Mucosa of descending colon (tissue), 3 donors: ENCODE data around the gene SLC51A. TPM values are rescaled to one million over a fixed set of nuclear protein-coding genes. Genes with fewer than 3 reads are reported as not detected.
"Not testable (repeated sequence)": the region's sequence is repeated elsewhere in the genome, so short reads cannot be mapped to it uniquely, and the experiment has no call there.

Experiments
- ATAC-seq: fragments of 200-7000 bp; cut with Tn5 transposase; one replicate; pipeline ENCODE4 v1.9.1; 2020; ENCODE audit warnings: mild to moderate bottlenecking, moderate library complexity
- DNase-seq, 3 donors: peaks; one replicate each; pipeline ENCODE4 v3.0.0-alpha.2; 2020
- H3K36me3 ChIP-seq: fragments of 200-600 bp; one replicate; pipeline ENCODE4 v1.8.0; 2021; ENCODE audit warnings: low read depth, mild to moderate bottlenecking
- H3K4me1 ChIP-seq: fragments of 200-600 bp; one replicate; pipeline ENCODE4 v1.8.0; 2021; ENCODE audit warnings: low read depth, mild to moderate bottlenecking
- H3K4me3 ChIP-seq: fragments of 200-600 bp; one replicate; pipeline ENCODE4 v1.8.0; 2021; ENCODE audit warnings: mild to moderate bottlenecking
- H3K9me3 ChIP-seq: fragments of 200-600 bp; one replicate; pipeline ENCODE4 v1.8.0; 2021; ENCODE audit warnings: mild to moderate bottlenecking
- intact Hi-C, 2 donors: fragments of 100-400 bp; cut with DNase I in 1 of 2; cut with micrococcal nuclease in 1 of 2; formaldehyde crosslinking; loops; one replicate each; pipeline versions ENCODE4 v1.11.0 to v1.11.1; 2022; cut with DNase I, micrococcal nuclease
- total RNA-seq, 3 donors: library from RNA; stranded (reverse); fragmentation: NEBNext Ultra II Directional in 2 of 3; extraction: Animal tissue kit (Norgen Biotek cat#: 25700) in 2 of 3; gene quantifications; one replicate each; pipeline versions ENCODE4 v1.2.1 to v1.2.4, GENCODE V29; 2021 to 2023
- TF ChIP-seq, protein P1 (sequence below): fragments of 200-600 bp; IDR thresholded peaks from one replicate; pipeline ENCODE4 v1.8.0; 2022; ENCODE audit warnings: antibody characterized with exemption, mild to moderate bottlenecking
- donor health status: DM: no; HTN: no; CAD: no; lungs with moderate emphysema.
- donor health status: DM: no; HTN: no; CAD: no.
- donor health status: DM: no; HTN: yes; CAD: no.

Gene SLC51A
- total RNA-seq, 3 donors from 2014 or later = 16.4 to 135 (median 22.9) TPM

DNA sequence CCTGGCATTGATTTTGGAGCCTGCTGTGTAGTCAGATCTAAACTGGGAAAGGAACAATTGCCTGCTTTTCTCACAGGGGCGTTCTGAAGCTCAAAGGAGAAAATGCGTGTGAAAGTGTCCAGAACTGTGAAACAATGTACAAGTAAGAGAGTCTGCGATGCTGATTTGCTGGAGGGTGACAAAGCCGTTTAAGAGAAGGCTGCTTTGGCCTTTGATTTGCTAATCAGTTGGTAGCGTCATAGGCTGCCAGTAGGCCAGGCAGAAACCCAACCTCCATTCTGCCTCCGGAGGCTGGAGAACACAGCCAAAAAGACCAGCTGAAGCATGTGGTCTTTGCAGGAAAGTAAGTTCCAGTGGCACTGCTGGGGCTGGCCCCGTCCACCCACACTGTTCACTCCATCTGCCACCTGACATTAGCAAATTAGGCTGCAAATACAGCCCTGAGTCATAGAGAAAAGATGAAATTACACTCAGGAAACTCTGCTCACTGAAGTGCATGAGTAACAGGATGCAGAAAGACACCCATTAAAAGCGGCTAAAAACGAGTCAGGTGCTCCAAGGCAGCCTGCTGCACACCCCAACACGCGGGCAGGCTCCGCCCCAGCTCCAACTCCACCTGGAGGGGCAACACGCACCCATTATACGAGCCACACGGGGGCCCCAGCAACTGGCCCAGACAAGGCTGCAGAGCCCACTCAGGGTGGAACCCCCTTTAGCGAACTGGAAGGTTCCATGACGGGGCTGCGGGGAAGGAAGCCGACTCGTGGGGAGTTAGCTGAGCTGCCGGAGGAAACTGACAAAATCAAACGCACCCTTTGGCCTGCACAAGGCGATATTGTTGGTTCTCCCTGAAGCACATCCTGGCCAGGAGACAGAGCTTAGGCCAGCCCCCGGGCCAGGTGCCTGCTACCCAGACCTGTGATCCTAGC is 36.7 kb upstream of the SLC51A start:
- Histone ChIP-seq H3K4me1 (peaks cover 47% of the 10 kb centered on the region), H3K9me3 (no peaks in the 10 kb centered on the region), H3K4me3 (no peak overlapping the region), H3K36me3 (no peaks in the 10 kb centered on the region)
- TF ChIP-seq, protein P1, sequence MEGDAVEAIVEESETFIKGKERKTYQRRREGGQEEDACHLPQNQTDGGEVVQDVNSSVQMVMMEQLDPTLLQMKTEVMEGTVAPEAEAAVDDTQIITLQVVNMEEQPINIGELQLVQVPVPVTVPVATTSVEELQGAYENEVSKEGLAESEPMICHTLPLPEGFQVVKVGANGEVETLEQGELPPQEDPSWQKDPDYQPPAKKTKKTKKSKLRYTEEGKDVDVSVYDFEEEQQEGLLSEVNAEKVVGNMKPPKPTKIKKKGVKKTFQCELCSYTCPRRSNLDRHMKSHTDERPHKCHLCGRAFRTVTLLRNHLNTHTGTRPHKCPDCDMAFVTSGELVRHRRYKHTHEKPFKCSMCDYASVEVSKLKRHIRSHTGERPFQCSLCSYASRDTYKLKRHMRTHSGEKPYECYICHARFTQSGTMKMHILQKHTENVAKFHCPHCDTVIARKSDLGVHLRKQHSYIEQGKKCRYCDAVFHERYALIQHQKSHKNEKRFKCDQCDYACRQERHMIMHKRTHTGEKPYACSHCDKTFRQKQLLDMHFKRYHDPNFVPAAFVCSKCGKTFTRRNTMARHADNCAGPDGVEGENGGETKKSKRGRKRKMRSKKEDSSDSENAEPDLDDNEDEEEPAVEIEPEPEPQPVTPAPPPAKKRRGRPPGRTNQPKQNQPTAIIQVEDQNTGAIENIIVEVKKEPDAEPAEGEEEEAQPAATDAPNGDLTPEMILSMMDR = no peak
- DNase-seq (peak; percentile 53 to 85 (median 72)), ATAC-seq (peak; percentile 50)
- intact Hi-C loops = no loop called here

DNA sequence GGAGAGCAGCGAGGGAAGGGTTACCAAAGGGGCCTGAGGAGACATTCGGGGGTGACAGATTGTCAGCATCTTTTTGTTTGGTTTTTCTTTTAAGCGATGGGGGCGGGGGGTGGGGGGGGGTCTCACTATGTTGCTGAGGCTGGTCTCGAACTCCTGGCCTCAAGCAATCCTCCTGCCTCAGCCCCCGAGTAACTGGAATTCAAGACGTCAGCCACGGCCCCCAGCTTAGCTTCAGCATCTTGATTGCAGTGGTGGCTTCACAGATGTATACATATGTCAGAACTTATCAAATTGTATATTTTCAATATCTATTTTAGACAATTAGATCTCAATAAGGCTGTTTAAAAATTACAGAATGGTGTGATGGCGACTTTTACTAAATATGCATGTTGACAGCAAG is 36.0 kb upstream of the SLC51A start:
- ATAC-seq (no peak), DNase-seq (peak in 1 of 3 donors; percentile 17)
- Histone ChIP-seq H3K36me3 (no peaks in the 10 kb centered on the region), H3K4me3 (no peak overlapping the region), H3K4me1 (peaks cover 51% of the 10 kb centered on the region), H3K9me3 (no peaks in the 10 kb centered on the region)
- TF ChIP-seq, protein P1 = no peak
- intact Hi-C loops = no loop called here

DNA sequence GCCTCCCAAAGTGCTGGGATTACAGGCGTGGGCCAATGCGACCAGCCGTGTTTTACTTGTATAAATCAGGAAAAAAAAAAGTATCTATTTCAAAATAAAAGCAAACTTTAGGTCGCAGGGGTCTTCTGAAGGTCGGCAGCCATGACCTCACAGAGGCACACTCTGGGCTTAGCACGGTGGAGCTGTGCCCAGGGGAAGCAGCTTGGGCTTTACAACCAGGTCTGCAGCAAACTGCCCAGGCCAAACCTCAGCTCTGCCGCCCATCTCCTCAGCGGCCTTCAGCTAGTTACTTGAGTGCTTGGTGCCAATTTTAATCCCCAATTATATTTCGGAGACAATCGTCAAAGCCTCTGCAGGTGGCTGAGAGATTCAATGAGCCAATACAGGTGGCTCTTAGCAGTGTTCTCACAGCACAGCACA is 35.2 kb upstream of the SLC51A start:
- TF ChIP-seq, protein P1 = no peak
- peak in 1 of 3 donors; percentile 26 for DNase-seq
- no peaks in the 10 kb centered on the region for H3K36me3 ChIP-seq
- no peaks in the 10 kb centered on the region for H3K9me3 ChIP-seq
- intact Hi-C loops = no loop called here
- no peak for ATAC-seq
- peaks cover 51% of the 10 kb centered on the region for H3K4me1 ChIP-seq
- no peak overlapping the region for H3K4me3 ChIP-seq

DNA sequence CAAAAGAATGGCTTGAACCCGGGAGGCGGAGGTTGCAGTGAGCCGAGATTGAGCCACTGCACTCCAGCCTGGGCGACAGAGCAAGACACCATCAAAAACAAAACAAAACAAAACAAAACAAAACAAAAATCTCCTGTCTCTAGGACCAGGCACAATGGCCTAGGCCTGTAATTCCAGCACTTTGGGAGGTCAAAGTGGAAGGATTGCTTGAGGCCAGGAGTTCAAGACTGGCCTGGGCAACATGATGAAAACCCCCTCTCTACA is 32.2 kb upstream of the SLC51A start:
- peaks cover 37% of the 10 kb centered on the region for H3K4me1 ChIP-seq
- H3K4me3 ChIP-seq, DNase-seq, H3K36me3 ChIP-seq, ATAC-seq, H3K9me3 ChIP-seq, intact Hi-C loops: not testable (repeated sequence)

DNA sequence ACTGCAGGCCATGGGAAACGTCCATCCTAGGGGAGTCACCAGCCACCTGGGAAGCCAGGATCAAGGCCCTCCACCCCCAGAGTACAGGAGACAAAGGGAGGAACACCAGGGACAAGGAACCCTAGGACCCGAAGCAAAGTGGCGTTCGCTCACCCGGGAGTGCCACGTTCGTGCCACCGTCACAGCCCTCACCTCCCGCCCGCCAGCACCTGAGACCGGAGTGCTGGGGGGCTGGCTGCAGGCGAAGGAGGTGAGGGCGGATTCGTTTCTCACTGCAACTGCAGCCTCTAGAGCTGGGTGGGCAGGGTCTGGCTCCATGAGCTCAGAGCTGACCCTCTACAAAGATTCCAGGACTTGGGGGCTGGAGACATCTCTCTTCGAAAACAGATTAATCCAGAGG is 31.5 kb upstream of the SLC51A start:
- no peak for ATAC-seq

More for the DNA sequence above, 31.5 kb upstream of the SLC51A start:
- TF ChIP-seq, protein P1 = no peak
- Histone ChIP-seq H3K9me3 (no peaks in the 10 kb centered on the region), H3K36me3 (no peaks in the 10 kb centered on the region), H3K4me1 (peaks cover 32% of the 10 kb centered on the region), H3K4me3 (no peak overlapping the region)
- intact Hi-C loops = no loop called here
- no peak for DNase-seq
